ENCODE measurements around the gene AKR1B1.

DNA sequence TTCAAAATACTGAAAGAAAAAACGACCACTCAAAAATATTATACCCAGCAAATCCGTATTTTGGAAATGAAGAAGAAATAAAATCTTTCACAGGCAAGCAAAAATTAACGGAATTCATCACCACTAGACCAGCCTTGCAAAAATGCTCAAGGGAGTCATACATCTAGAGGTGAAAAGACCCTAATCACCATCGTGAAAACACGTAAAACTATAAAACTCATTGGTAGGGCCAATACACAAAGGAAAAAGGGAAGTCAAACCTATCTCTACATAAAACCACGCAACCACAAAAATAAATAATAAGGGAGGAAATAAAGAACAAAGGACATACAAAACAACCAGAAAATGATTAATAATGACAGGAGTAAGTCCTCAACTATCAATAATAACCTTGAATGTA is 6.6 kb upstream of the AKR1B1 start:
- TF ChIP-seq MXI1 (IDR thresholded peaks at IDR 0.05; ENCODE audit: borderline replicate concordance, low read depth, low read length) (no peak), CEBPB (IDR thresholded peaks at IDR 0.05; ENCODE audit: low read depth, low read length) (no peak), RAD21 (IDR thresholded peaks at IDR 0.05; ENCODE audit: low read length) (no peak), POLR2A (IDR thresholded peaks at IDR 0.05; ENCODE audit: low read depth, low read length) (no peak), BHLHE40 (IDR thresholded peaks at IDR 0.05; ENCODE audit: low read depth, low read length) (no peak), CHD1 (IDR thresholded peaks at IDR 0.05; ENCODE audit: low read depth, low read length) (no peak), RFX5 (IDR thresholded peaks at IDR 0.05; ENCODE audit: low read depth, low read length) (no peak), FOS (IDR thresholded peaks at IDR 0.05; ENCODE audit: low read depth, low read length) (no peak), SMC3 (IDR thresholded peaks at IDR 0.05; ENCODE audit: low read depth, low read length) (no peak), NFE2L2 (IDR thresholded peaks at IDR 0.05; ENCODE audit: low read depth, low read length) (no peak)
- TF ChIP-seq, protein P1, sequence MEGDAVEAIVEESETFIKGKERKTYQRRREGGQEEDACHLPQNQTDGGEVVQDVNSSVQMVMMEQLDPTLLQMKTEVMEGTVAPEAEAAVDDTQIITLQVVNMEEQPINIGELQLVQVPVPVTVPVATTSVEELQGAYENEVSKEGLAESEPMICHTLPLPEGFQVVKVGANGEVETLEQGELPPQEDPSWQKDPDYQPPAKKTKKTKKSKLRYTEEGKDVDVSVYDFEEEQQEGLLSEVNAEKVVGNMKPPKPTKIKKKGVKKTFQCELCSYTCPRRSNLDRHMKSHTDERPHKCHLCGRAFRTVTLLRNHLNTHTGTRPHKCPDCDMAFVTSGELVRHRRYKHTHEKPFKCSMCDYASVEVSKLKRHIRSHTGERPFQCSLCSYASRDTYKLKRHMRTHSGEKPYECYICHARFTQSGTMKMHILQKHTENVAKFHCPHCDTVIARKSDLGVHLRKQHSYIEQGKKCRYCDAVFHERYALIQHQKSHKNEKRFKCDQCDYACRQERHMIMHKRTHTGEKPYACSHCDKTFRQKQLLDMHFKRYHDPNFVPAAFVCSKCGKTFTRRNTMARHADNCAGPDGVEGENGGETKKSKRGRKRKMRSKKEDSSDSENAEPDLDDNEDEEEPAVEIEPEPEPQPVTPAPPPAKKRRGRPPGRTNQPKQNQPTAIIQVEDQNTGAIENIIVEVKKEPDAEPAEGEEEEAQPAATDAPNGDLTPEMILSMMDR (conservative IDR thresholded peaks at IDR 0.05; ENCODE audit: low read depth, low read length): no peak
- TF ChIP-seq, protein P2, sequence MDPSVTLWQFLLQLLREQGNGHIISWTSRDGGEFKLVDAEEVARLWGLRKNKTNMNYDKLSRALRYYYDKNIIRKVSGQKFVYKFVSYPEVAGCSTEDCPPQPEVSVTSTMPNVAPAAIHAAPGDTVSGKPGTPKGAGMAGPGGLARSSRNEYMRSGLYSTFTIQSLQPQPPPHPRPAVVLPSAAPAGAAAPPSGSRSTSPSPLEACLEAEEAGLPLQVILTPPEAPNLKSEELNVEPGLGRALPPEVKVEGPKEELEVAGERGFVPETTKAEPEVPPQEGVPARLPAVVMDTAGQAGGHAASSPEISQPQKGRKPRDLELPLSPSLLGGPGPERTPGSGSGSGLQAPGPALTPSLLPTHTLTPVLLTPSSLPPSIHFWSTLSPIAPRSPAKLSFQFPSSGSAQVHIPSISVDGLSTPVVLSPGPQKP (IDR thresholded peaks at IDR 0.05; ENCODE audit: borderline replicate concordance, low read depth, low read length): no peak
- TF ChIP-seq, protein P3, sequence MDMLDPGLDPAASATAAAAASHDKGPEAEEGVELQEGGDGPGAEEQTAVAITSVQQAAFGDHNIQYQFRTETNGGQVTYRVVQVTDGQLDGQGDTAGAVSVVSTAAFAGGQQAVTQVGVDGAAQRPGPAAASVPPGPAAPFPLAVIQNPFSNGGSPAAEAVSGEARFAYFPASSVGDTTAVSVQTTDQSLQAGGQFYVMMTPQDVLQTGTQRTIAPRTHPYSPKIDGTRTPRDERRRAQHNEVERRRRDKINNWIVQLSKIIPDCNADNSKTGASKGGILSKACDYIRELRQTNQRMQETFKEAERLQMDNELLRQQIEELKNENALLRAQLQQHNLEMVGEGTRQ (IDR thresholded peaks at IDR 0.05; ENCODE audit: low read depth, low read length): no peak

Data from IMR-90 (cell line).